Common myeloid progenitor, CD34-positive (primary cell): ENCODE results near the gene MBOAT2.

Experiments
- CTCF ChIA-PET: fragments of 350-600 bp; sonication (Branson Sonifier 250); formaldehyde crosslinking; loops from one replicate; lab custom pipeline; 2021; ENCODE audit warnings: antibody characterized with exemption; lab: Charles Lee
- POLR2A ChIA-PET: fragments of 350-600 bp; sonication (Branson Sonifier 250); formaldehyde crosslinking; loops from one replicate; lab custom pipeline; 2021; ENCODE audit warnings: antibody characterized with exemption; lab: Charles Lee
- DNase-seq, 3 donors: peaks; one replicate each; pipeline versions ENCODE4 v3.0.0 to v3.0.0-alpha.2; 2013
- H3K27ac ChIP-seq, 2 experiments: 1 replicate in 1 of 2; 2 replicates in 1 of 2; pipeline ENCODE4 v1.7.0; 2013; ENCODE audit warnings: inconsistent platforms in 2 of 2, low read length in 2 of 2, mild to moderate bottlenecking in 2 of 2, low read depth in 1 of 2, moderate library complexity in 1 of 2; ENCODE audit not compliant: severe bottlenecking in 2 of 2, insufficient read depth in 1 of 2, poor library complexity in 1 of 2
- H3K27me3 ChIP-seq, 5 experiments: replicated peaks in 2 of 5; 1 replicate in 3 of 5; 2 replicates in 2 of 5; pipeline versions ENCODE4 v1.6.1 to v1.7.0; 2013; ENCODE audit warnings: low read length in 4 of 5, mild to moderate bottlenecking in 2 of 5, moderate library complexity in 2 of 5, inconsistent platforms in 1 of 5; ENCODE audit not compliant: insufficient read depth in 5 of 5, control insufficient read depth in 4 of 5
- H3K36me3 ChIP-seq, 4 experiments: 1 replicate in 2 of 4; 2 replicates in 2 of 4; pipeline versions ENCODE4 v1.6.1 to v1.7.0; 2013; ENCODE audit warnings: low read length in 3 of 4, control low read depth in 1 of 4, mild to moderate bottlenecking in 1 of 4; ENCODE audit not compliant: control insufficient read depth in 4 of 4, insufficient read depth in 4 of 4
- H3K4me1 ChIP-seq, 4 experiments: 1 replicate in 3 of 4; 2 replicates in 1 of 4; pipeline versions ENCODE4 v1.6.1 to v1.7.1; 2013; ENCODE audit warnings: low read length in 3 of 4, mild to moderate bottlenecking in 3 of 4, control low read depth in 1 of 4, inconsistent platforms in 1 of 4, moderate library complexity in 1 of 4; ENCODE audit not compliant: control insufficient read depth in 4 of 4, insufficient read depth in 4 of 4; ENCODE audit errors: control extremely low read depth in 1 of 4
- H3K4me3 ChIP-seq, 7 experiments: 1 replicate in 4 of 7; 2 replicates in 3 of 7; pipeline versions ENCODE4 v1.5.1 to v1.7.0; 2013; ENCODE audit warnings: mild to moderate bottlenecking in 7 of 7, low read length in 6 of 7, moderate library complexity in 6 of 7, inconsistent platforms in 2 of 7, low read depth in 2 of 7, control low read depth in 1 of 7; ENCODE audit not compliant: insufficient read depth in 4 of 7, control insufficient read depth in 1 of 7; ENCODE audit errors: extremely low read depth in 1 of 7
- H3K9me3 ChIP-seq, 5 experiments: 1 replicate in 4 of 5; 2 replicates in 1 of 5; pipeline versions ENCODE4 v1.6.1 to v1.7.1; 2013; ENCODE audit warnings: low read length in 4 of 5, mild to moderate bottlenecking in 2 of 5, inconsistent platforms in 1 of 5, low read depth in 1 of 5, moderate library complexity in 1 of 5; ENCODE audit not compliant: control insufficient read depth in 4 of 5, insufficient read depth in 2 of 5; ENCODE audit errors: control extremely low read depth in 1 of 5
- WGBS: methylation state at CpG from one replicate; pipeline ENCODE4 v1.1.5; 2013; ENCODE audit not compliant: insufficient coverage; 5-methylcytosine and 5-hydroxymethylcytosine counted together

Gene MBOAT2

GRCh38 chr2:8893978-8894820, 109.3 kb downstream of the MBOAT2 start:
- Histone ChIP-seq H3K4me3 (no peak overlapping the region), H3K27me3 (no peaks in the 10 kb centered on the region), H3K9me3 (peaks cover 0 to 8% (median 5%) of the 10 kb centered on the region in 5 experiments), H3K27ac (no peak overlapping the region), H3K4me1 (peaks cover 0 to 5% (median 2%) of the 10 kb centered on the region in 4 experiments), H3K36me3 (peaks cover 3 to 15% (median 8%) of the 10 kb centered on the region in 4 experiments)
- POLR2A ChIA-PET: interaction anchor here (0.6 kb wide), 1 partner anchor 65 kb away, joined by 5 read pairs; no protein-coding TSS in a partner anchor
- 97% methylated on average over 17 of the region's 19 CpGs for WGBS
- DNase-seq: peak in 1 of 3 donors; percentile 18
- CTCF ChIA-PET: interaction anchor here (1.2 to 1.8 kb wide), 2 partner anchors 21 to 45 kb away, joined by 3 to 5 read pairs; no protein-coding TSS in a partner anchor

GRCh38 chr2:8893474-8893873, 110.0 kb downstream of the MBOAT2 start:
- H3K27me3 ChIP-seq: no peaks in the 10 kb centered on the region
- H3K36me3 ChIP-seq: peaks cover 2 to 15% (median 8%) of the 10 kb centered on the region in 4 experiments
- ChIA-PET POLR2A (interaction anchor here (0.6 kb wide), 1 partner anchor 66 kb away, joined by 5 read pairs; no protein-coding TSS in a partner anchor), CTCF (interaction anchor here (1.8 kb wide), 1 partner anchor 20 kb away, joined by 5 read pairs; no protein-coding TSS in a partner anchor)
- no peak for DNase-seq
- H3K4me3 ChIP-seq: no peak overlapping the region
- peaks cover 0 to 8% (median 5%) of the 10 kb centered on the region in 5 experiments for H3K9me3 ChIP-seq
- H3K4me1 ChIP-seq: peaks cover 0 to 5% (median 2%) of the 10 kb centered on the region in 4 experiments
- WGBS: no CpG with 5 or more reads among the region's 1 CpG
- no peak overlapping the region for H3K27ac ChIP-seq

GRCh38 chr2:8892111-8892510, 111.4 kb downstream of the MBOAT2 start:
- DNase-seq: no peak

GRCh38 chr2:8889978-8890377, 113.5 kb downstream of the MBOAT2 start:
- CTCF ChIA-PET: interaction anchor here (1.4 to 1.5 kb wide), 3 partner anchors 10 to 17 kb away, joined by 3 to 5 read pairs (median 4); no protein-coding TSS in a partner anchor
- no peak overlapping the region for H3K4me3 ChIP-seq
- H3K9me3 ChIP-seq: peaks cover 0 to 2% (median 0%) of the 10 kb centered on the region in 5 experiments
- H3K4me1 ChIP-seq: peaks cover 0 to 13% (median 9%) of the 10 kb centered on the region in 4 experiments
- POLR2A ChIA-PET: no interaction called here
- WGBS: 97% methylated on average over 3 of the region's 7 CpGs
- no peak for DNase-seq
- no peak overlapping the region for H3K27ac ChIP-seq
- H3K36me3 ChIP-seq: peaks cover 2 to 7% (median 5%) of the 10 kb centered on the region in 4 experiments
- no peaks in the 10 kb centered on the region for H3K27me3 ChIP-seq

More at GRCh38 chr2:8892111-8892510, 111.4 kb downstream of the MBOAT2 start:
- no peaks in the 10 kb centered on the region for H3K27me3 ChIP-seq
- H3K36me3 ChIP-seq: peaks cover 2 to 15% (median 7%) of the 10 kb centered on the region in 4 experiments
- peaks cover 0 to 7% (median 5%) of the 10 kb centered on the region in 4 experiments for H3K4me1 ChIP-seq
- no peak overlapping the region for H3K27ac ChIP-seq
- ChIA-PET POLR2A (no interaction called here), CTCF (interaction anchor here (1.4 to 1.8 kb wide), 2 partner anchors 18 to 19 kb away, joined by 3 to 5 read pairs; no protein-coding TSS in a partner anchor)
- WGBS: 100% methylated on average over 1 of the region's 2 CpGs
- peaks cover 0 to 8% (median 5%) of the 10 kb centered on the region in 5 experiments for H3K9me3 ChIP-seq
- no peak overlapping the region for H3K4me3 ChIP-seq

GRCh38 chr2:8888963-8889362, 114.5 kb downstream of the MBOAT2 start:
- H3K27me3 ChIP-seq: no peaks in the 10 kb centered on the region

GRCh38 chr2:8886876-8887275, 116.6 kb downstream of the MBOAT2 start:
- Histone ChIP-seq H3K27ac (no peak overlapping the region), H3K9me3 (peaks cover 0 to 2% (median 0%) of the 10 kb centered on the region in 5 experiments), H3K27me3 (no peaks in the 10 kb centered on the region), H3K36me3 (no peaks in the 10 kb centered on the region), H3K4me3 (no peak overlapping the region), H3K4me1 (peaks cover 0 to 8% (median 7%) of the 10 kb centered on the region in 4 experiments)
- no CpG with 5 or more reads among the region's 2 CpGs for WGBS
- ChIA-PET POLR2A (no interaction called here), CTCF (interaction anchor here (1.0 kb wide), 1 partner anchor 9 kb away, joined by 4 read pairs; no protein-coding TSS in a partner anchor)
- DNase-seq: peak; percentile 5 to 73 (median 66)

More at GRCh38 chr2:8888963-8889362, 114.5 kb downstream of the MBOAT2 start:
- 94% methylated on average over 7 of the region's 8 CpGs for WGBS
- no peak overlapping the region for H3K4me3 ChIP-seq
- no peaks in the 10 kb centered on the region for H3K9me3 ChIP-seq
- POLR2A ChIA-PET: no interaction called here
- H3K36me3 ChIP-seq: no peaks in the 10 kb centered on the region
- CTCF ChIA-PET: interaction anchor here (1.4 to 1.5 kb wide), 3 partner anchors 9 to 16 kb away, joined by 3 to 5 read pairs (median 4); no protein-coding TSS in a partner anchor
- peaks cover 0 to 13% (median 9%) of the 10 kb centered on the region in 4 experiments for H3K4me1 ChIP-seq
- no peak overlapping the region for H3K27ac ChIP-seq
- no peak for DNase-seq
